Sigmoid colon (tissue), 7 donors: ENCODE results near the gene LCE1D. TPM values are rescaled to one million over a fixed set of nuclear protein-coding genes. Genes with fewer than 3 reads are reported as not detected.

Experiments used
- DNase-seq: peaks from one replicate; pipeline ENCODE4 v3.0.0-alpha.2; 2019
- H3K27ac ChIP-seq, 4 donors: fragments of 200-600 bp; sonication (generic); one replicate each; pipeline ENCODE4 v1.5.1; 2016 to 2019; ENCODE audit warnings: mild to moderate bottlenecking in 1 of 4
- H3K27me3 ChIP-seq, 3 donors: fragments of 200-600 bp; sonication (generic); one replicate each; pipeline ENCODE4 v1.5.1; 2019; ENCODE audit warnings: mild to moderate bottlenecking in 1 of 3
- H3K36me3 ChIP-seq, 4 donors: fragments of 200-600 bp; sonication (generic); one replicate each; pipeline ENCODE4 v1.5.1; 2016 to 2019
- H3K4me1 ChIP-seq, 4 donors: fragments of 200-600 bp; sonication (generic); one replicate each; pipeline ENCODE4 v1.5.1; 2017 to 2019
- H3K4me3 ChIP-seq, 4 donors: fragments of 200-600 bp; sonication (generic); one replicate each; pipeline ENCODE4 v1.5.1; 2017 to 2019; ENCODE audit warnings: mild to moderate bottlenecking in 2 of 4, moderate library complexity in 1 of 4
- H3K9me3 ChIP-seq, 4 donors: fragments of 200-600 bp in 3 of 4; sonication (generic) in 3 of 4; one replicate each; pipeline versions ENCODE4 v1.5.1 to v1.6.1; 2013 to 2019
- CTCF ChIP-seq, 4 experiments: fragments of 450-650 bp in 3 of 4; fragments of 200-600 bp in 1 of 4; IDR thresholded peaks; one replicate each; pipeline ENCODE4 v1.5.1; 2016 to 2019; ENCODE audit warnings: antibody characterized with exemption in 4 of 4, mild to moderate bottlenecking in 3 of 4, moderate library complexity in 2 of 4
- EP300 ChIP-seq, 4 donors: sonication (generic); formaldehyde crosslinking; IDR thresholded peaks; one replicate each; pipeline ENCODE4 v1.6.1; 2017; ENCODE audit warnings: antibody characterized with exemption in 4 of 4
- POLR2A ChIP-seq, 2 donors: fragments of 450-650 bp; IDR thresholded peaks; one replicate each; pipeline ENCODE4 v1.6.1; 2016; ENCODE audit warnings: antibody characterized with exemption in 2 of 2, mild to moderate bottlenecking in 2 of 2, moderate library complexity in 2 of 2
- POLR2AphosphoS5 ChIP-seq, 4 donors: sonication (generic); formaldehyde crosslinking; IDR thresholded peaks; one replicate each; pipeline ENCODE4 v1.6.1; 2017; ENCODE audit warnings: antibody characterized with exemption in 4 of 4
- WGBS, 2 donors: extraction: QIAGEN DNeasy Blood & Tissue Kit; methylation state at CpG; one replicate each; pipeline ENCODE4 v1.1.7; 2013; 5-methylcytosine and 5-hydroxymethylcytosine counted together
- intact Hi-C: fragments of 100-400 bp; cut with DNase I; formaldehyde crosslinking; loops from one replicate; pipeline ENCODE4 v1.15.1; 2023
- polyA plus RNA-seq, 3 donors: library from polyadenylated mRNA; stranded (reverse); fragments of 200-250 nt; gene quantifications; one replicate each; pipeline ENCODE4 v1.2.3, GENCODE V29; 2013
- total RNA-seq, 4 donors: library from RNA; depleted of rRNA; stranded (reverse); fragments of >200 nt; gene quantifications; one replicate each; pipeline ENCODE4 v1.1.0, GENCODE V29; 2016
- donor health status: healthy with polysubstance abuse.
- donor health status: Bipolar disorder and iron deficiency.
- donor health status: healthy.

The LCE1D gene
- total and polyA plus RNA-seq, 7 donors = not detected

- no peak overlapping the region for H3K4me3 ChIP-seq
- intact Hi-C loops = no loop called here
- H3K27ac ChIP-seq = no peak overlapping the region
- WGBS, 2 donors = 37 to 46% methylated on average over 5 of the region's 5 CpGs
- TF ChIP-seq POLR2AphosphoS5 (IDR thresholded peaks at IDR 0.05) = no peak
- TF ChIP-seq EP300 (IDR thresholded peaks at IDR 0.05) = no peak
- no peak for TF ChIP-seq POLR2A (IDR thresholded peaks at IDR 0.05)
- H3K9me3 ChIP-seq = no peaks in the 10 kb centered on the region
- no peaks in the 10 kb centered on the region for H3K4me1 ChIP-seq
- DNase-seq = no peak
- H3K36me3 ChIP-seq = no peaks in the 10 kb centered on the region
- no peaks in the 10 kb centered on the region for H3K27me3 ChIP-seq
Measured at GRCh38 chr1:152823294-152823693, 26.8 kb downstream of the LCE1D start.

- H3K4me1 ChIP-seq = no peaks in the 10 kb centered on the region
- no peak overlapping the region for H3K4me3 ChIP-seq
- TF ChIP-seq EP300 (IDR thresholded peaks at IDR 0.05) (no peak), POLR2AphosphoS5 (IDR thresholded peaks at IDR 0.05) (no peak), CTCF (IDR thresholded peaks at IDR 0.05) (no peak), POLR2A (IDR thresholded peaks at IDR 0.05) (no peak)
- no peak for DNase-seq
- no peaks in the 10 kb centered on the region for H3K27me3 ChIP-seq
- H3K27ac ChIP-seq = no peak overlapping the region
- no peaks in the 10 kb centered on the region for H3K9me3 ChIP-seq
- H3K36me3 ChIP-seq = no peaks in the 10 kb centered on the region
- intact Hi-C loops = no loop called here
Measured at GRCh38 chr1:152824964-152825363, 28.4 kb downstream of the LCE1D start.

- Histone ChIP-seq H3K9me3 (no peaks in the 10 kb centered on the region), H3K4me1 (no peaks in the 10 kb centered on the region), H3K27ac (no peak within 1 kb of the TSS), H3K27me3 (no peaks in the 10 kb centered on the region), H3K36me3 (no peaks in the 10 kb centered on the region), H3K4me3 (no peak within 1 kb of the TSS)
- intact Hi-C loops = no loop called here
- 82 to 91% methylated on average over 2 of the region's 2 CpGs for WGBS, 2 donors
- no peak for DNase-seq
- TF ChIP-seq EP300 (IDR thresholded peaks at IDR 0.05) (no peak), POLR2AphosphoS5 (IDR thresholded peaks at IDR 0.05) (no peak), POLR2A (IDR thresholded peaks at IDR 0.05) (no peak), CTCF (IDR thresholded peaks at IDR 0.05) (no peak)
Measured at GRCh38 chr1:152827173-152827572, 30.7 kb downstream of the LCE1D start, which contains the start of gene LCE1A. Gene LCE1A, plus strand, starts transcription at chr1:152827473. Its CDS starts 0 bp downstream, at chr1:152827473.

- Histone ChIP-seq H3K27me3 (no peaks in the 10 kb centered on the region), H3K36me3 (no peaks in the 10 kb centered on the region), H3K27ac (no peak overlapping the region), H3K4me1 (no peaks in the 10 kb centered on the region), H3K4me3 (no peak overlapping the region), H3K9me3 (no peaks in the 10 kb centered on the region)
- TF ChIP-seq POLR2A (IDR thresholded peaks at IDR 0.05) = no peak
- TF ChIP-seq CTCF (IDR thresholded peaks at IDR 0.05) = no peak
- TF ChIP-seq EP300 (IDR thresholded peaks at IDR 0.05) = no peak
- no peak for TF ChIP-seq POLR2AphosphoS5 (IDR thresholded peaks at IDR 0.05)
- intact Hi-C loops = no loop called here
- DNase-seq = no peak
- 50 to 58% methylated on average over 2 of the region's 2 CpGs for WGBS, 2 donors
Measured at GRCh38 chr1:152836870-152837269, 40.3 kb downstream of the LCE1D start.

GRCh38 chr1:152842556-152842955 is 46.0 kb downstream of the LCE1D start, which contains the start of gene LCE6A:
Gene LCE6A, plus strand, starts transcription at chr1:152842856. Its CDS starts 665 bp downstream, at chr1:152843521.
- Histone ChIP-seq H3K9me3 (no peaks in the 10 kb centered on the region), H3K27ac (no peak within 1 kb of the TSS), H3K36me3 (no peaks in the 10 kb centered on the region), H3K4me1 (no peaks in the 10 kb centered on the region), H3K4me3 (no peak within 1 kb of the TSS), H3K27me3 (no peaks in the 10 kb centered on the region)
- intact Hi-C loops = no loop called here
- 76 to 88% methylated on average over 3 of the region's 3 CpGs for WGBS, 2 donors
- TF ChIP-seq POLR2AphosphoS5 (IDR thresholded peaks at IDR 0.05) = no peak
- no peak for TF ChIP-seq EP300 (IDR thresholded peaks at IDR 0.05)
- TF ChIP-seq POLR2A (IDR thresholded peaks at IDR 0.05) = no peak
- no peak for TF ChIP-seq CTCF (IDR thresholded peaks at IDR 0.05)
- DNase-seq = no peak

Other genes starting within 250 kb of the LCE1D start
- gene LCE3E, start 229.9 kb upstream of the LCE1D start, total RNA-seq = not detected
- gene LCE3E, start 229.9 kb upstream of the LCE1D start, polyA plus RNA-seq = not detected
- gene LCE3D, start 216.2 kb upstream of the LCE1D start, total RNA-seq = not detected
- not detected for gene LCE3D, start 216.2 kb upstream of the LCE1D start, polyA plus RNA-seq
- gene LCE3C, start 196.5 kb upstream of the LCE1D start, total RNA-seq = not detected
- not detected for gene LCE3C, start 196.5 kb upstream of the LCE1D start, polyA plus RNA-seq
- not detected for gene LCE3B, start 182.9 kb upstream of the LCE1D start, total RNA-seq
- gene LCE3B, start 182.9 kb upstream of the LCE1D start, polyA plus RNA-seq = not detected
- gene LCE3A, start 173.6 kb upstream of the LCE1D start, total RNA-seq = not detected
- gene LCE3A, start 173.6 kb upstream of the LCE1D start, polyA plus RNA-seq = not detected
- not detected for gene LCE2D, start 133.3 kb upstream of the LCE1D start, total RNA-seq
- not detected for gene LCE2D, start 133.3 kb upstream of the LCE1D start, polyA plus RNA-seq
- not detected for gene LCE2C, start 121.4 kb upstream of the LCE1D start, total RNA-seq
- gene LCE2C, start 121.4 kb upstream of the LCE1D start, polyA plus RNA-seq = not detected
- gene LCE2B, start 110.6 kb upstream of the LCE1D start, total RNA-seq = not detected
- gene LCE2B, start 110.6 kb upstream of the LCE1D start, polyA plus RNA-seq = not detected
- not detected for gene LCE2A, start 98.4 kb upstream of the LCE1D start, total RNA-seq
- not detected for gene LCE2A, start 98.4 kb upstream of the LCE1D start, polyA plus RNA-seq
- not detected for gene LCE4A, start 88.6 kb upstream of the LCE1D start, total RNA-seq
- gene LCE4A, start 88.6 kb upstream of the LCE1D start, polyA plus RNA-seq = not detected
- not detected for gene KPRP, start 38.7 kb upstream of the LCE1D start, total RNA-seq
- gene KPRP, start 38.7 kb upstream of the LCE1D start, polyA plus RNA-seq = not detected
- gene LCE1F, start 21.6 kb upstream of the LCE1D start, total RNA-seq = not detected
- not detected for gene LCE1F, start 21.6 kb upstream of the LCE1D start, polyA plus RNA-seq
- not detected for gene LCE1E, start 10.5 kb upstream of the LCE1D start, total RNA-seq
- not detected for gene LCE1E, start 10.5 kb upstream of the LCE1D start, polyA plus RNA-seq
- gene LCE1C, start 9.9 kb downstream of the LCE1D start, total RNA-seq = not detected
- gene LCE1C, start 9.9 kb downstream of the LCE1D start, polyA plus RNA-seq = not detected
- not detected for gene LCE1B, start 15.2 kb downstream of the LCE1D start, total RNA-seq
- not detected for gene LCE1B, start 15.2 kb downstream of the LCE1D start, polyA plus RNA-seq
- gene LCE1A, start 30.8 kb downstream of the LCE1D start, total RNA-seq = not detected
- gene LCE1A, start 30.8 kb downstream of the LCE1D start, polyA plus RNA-seq = not detected
- not detected for gene LCE6A, start 46.1 kb downstream of the LCE1D start, total RNA-seq
- 1 to 10 TPM in 1 of 3 donors, not detected in 2; 2.4 TPM for gene LCE6A, start 46.1 kb downstream of the LCE1D start, polyA plus RNA-seq
- gene LCE7A, start 63.3 kb downstream of the LCE1D start, total RNA-seq = not detected
- not detected for gene LCE7A, start 63.3 kb downstream of the LCE1D start, polyA plus RNA-seq
- gene SMCP, start 81.6 kb downstream of the LCE1D start, total RNA-seq = not detected
- not detected for gene SMCP, start 81.6 kb downstream of the LCE1D start, polyA plus RNA-seq
- not detected for gene IVL, start 111.8 kb downstream of the LCE1D start, total RNA-seq
- 1 to 10 TPM in 1 of 3 donors, under 1 TPM in 1, not detected in 1; 0.03 to 1.2 TPM for gene IVL, start 111.8 kb downstream of the LCE1D start, polyA plus RNA-seq
- not detected for gene SPRR5, start 150.5 kb downstream of the LCE1D start, total RNA-seq
- gene SPRR5, start 150.5 kb downstream of the LCE1D start, polyA plus RNA-seq = not detected
- not detected for gene SPRR4, start 173.9 kb downstream of the LCE1D start, total RNA-seq
- gene SPRR4, start 173.9 kb downstream of the LCE1D start, polyA plus RNA-seq = not detected
- gene SPRR1A, start 187.4 kb downstream of the LCE1D start, total RNA-seq = not detected
- not detected for gene SPRR1A, start 187.4 kb downstream of the LCE1D start, polyA plus RNA-seq
- gene SPRR3, start 205.0 kb downstream of the LCE1D start, total RNA-seq = not detected
- gene SPRR3, start 205.0 kb downstream of the LCE1D start, polyA plus RNA-seq = 10 to 100 TPM in 1 of 3 donors, 1 to 10 TPM in 1, not detected in 1; 2.1 to 13.2 TPM
- gene SPRR1B, start 234.5 kb downstream of the LCE1D start, total RNA-seq = not detected
- gene SPRR1B, start 234.5 kb downstream of the LCE1D start, polyA plus RNA-seq = 1 to 10 TPM in 1 of 3 donors, under 1 TPM in 1, not detected in 1; 0.19 to 3.0 TPM
- gene SPRR2D, start 244.4 kb downstream of the LCE1D start, total RNA-seq = not detected
- under 1 TPM in 1 of 3 donors, not detected in 2; 0.29 TPM for gene SPRR2D, start 244.4 kb downstream of the LCE1D start, polyA plus RNA-seq